HG03469 (cell line): Measurements from ENCODE around the gene CROCC.
"Not testable (repeated sequence)": the region's sequence is repeated elsewhere in the genome, so short reads cannot be mapped to it uniquely, and the experiment has no call there.

ENCODE experiments used
- ATAC-seq: cut with Tn5 transposase; IDR thresholded peaks from one replicate; pipeline ENCODE4 v1.9.1; 2021; ENCODE audit warnings: mild to moderate bottlenecking, moderate library complexity, moderate number of reproducible peaks; ENCODE audit not compliant: unreplicated experiment

CROCC gene

DNA sequence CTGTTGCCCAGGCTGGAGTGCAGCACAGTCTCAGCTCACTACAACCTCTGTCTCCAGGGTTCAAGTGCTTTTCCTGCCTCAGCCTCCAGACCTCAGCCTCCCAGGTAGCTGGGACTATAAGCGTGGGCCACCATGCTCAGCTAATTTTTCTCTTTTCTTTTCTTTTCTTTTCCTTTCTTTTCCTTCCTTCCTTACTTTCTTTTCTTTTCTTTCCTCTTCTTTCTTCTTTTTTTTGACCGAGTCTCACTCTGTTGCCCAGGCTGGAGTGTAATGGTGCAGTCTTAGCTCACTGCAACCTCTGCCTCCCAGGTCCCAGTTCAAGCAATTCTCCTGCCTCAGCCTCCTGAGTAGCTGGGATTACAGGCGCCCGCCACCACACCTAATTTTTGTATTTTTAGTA lies 42.4 kb downstream of the CROCC start:
- not testable (repeated sequence) for ATAC-seq

DNA sequence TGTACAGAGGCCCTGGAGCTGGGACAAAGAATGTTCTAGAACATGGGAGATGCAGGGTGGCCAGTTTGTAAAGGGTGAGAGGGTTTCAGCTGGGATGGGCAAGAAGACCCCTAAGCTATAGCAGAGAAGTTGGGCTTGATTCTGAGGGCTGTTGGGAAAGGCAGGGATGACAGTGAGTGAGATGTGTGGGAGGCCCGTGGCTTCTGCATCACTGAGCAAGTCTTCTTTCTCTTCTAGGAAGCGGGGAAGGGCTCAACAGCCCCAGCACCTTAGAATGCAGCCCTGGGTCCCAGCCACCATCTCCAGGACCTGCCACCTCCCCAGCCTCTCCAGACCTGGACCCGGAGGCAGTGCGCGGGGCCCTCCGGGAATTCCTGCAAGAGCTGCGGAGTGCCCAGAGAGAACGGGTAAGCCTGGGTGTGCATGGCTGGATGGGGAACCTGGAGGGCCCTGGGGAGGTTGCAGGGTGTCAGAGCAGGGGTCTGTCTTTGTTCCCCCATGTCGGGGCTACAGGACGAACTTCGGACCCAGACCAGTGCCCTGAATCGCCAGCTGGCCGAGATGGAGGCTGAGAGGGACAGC lies 43.8 kb downstream of the CROCC start:
- no peak for ATAC-seq

DNA sequence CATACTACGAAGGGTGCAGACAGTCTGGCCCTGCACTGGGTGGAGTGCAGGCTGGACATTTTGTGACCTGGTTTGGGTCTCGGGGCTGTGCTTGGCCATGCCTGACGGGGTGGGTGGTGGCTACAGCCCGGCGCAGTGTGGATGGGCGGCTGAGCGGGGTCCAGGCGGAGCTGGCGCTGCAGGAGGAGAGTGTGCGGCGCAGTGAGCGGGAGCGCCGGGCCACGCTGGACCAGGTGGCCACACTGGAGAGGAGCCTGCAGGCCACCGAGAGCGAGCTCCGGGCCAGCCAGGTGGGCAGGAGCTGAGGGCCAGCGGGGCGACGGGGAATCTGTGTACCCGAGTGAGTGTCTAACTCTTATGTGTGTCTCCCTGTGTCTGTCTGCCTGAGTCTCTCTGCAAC lies 44.6 kb downstream of the CROCC start:
- no peak for ATAC-seq

DNA sequence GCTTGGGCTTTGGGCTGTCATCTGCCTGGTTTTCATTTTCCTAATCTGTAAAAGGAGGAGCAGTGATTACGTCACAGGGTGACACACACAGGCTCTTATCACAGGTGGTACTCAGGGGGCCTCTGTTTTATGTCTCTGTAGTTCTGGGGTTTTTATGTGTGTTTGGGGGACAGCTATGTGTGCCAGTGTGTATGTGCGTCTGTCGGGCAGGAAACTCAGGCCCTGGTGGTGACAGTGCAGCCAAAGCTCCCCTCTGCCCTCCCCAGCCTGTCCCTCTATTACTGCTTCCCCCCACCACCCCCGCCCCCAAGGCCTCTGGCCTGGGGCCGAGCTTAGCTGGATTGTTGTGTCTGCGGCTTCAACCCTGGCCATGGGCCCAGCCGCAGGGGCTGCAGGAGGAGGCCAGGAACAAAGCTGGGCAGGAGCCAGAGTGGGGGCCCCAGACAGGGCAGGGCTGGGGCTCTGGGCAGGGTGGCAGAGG lies 45.4 kb downstream of the CROCC start:
- no peak for ATAC-seq

DNA sequence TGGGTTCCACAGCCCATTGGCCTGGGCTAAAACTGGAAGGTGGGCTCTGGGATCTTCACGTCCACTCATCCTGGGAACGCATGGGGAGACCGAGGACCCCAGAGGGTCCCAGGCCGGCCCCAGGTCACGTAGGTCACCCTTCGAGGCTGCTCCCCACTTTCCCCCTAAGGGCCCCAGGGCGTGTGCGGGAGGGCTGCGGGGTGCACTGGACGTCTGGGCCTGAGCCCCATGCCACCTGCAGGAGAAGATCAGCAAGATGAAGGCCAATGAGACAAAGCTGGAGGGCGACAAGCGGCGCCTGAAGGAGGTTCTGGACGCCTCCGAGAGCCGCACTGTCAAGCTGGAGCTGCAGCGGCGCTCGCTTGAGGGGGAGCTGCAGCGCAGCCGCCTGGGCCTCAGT lies 46.2 kb downstream of the CROCC start:
- ATAC-seq, result no peak

DNA sequence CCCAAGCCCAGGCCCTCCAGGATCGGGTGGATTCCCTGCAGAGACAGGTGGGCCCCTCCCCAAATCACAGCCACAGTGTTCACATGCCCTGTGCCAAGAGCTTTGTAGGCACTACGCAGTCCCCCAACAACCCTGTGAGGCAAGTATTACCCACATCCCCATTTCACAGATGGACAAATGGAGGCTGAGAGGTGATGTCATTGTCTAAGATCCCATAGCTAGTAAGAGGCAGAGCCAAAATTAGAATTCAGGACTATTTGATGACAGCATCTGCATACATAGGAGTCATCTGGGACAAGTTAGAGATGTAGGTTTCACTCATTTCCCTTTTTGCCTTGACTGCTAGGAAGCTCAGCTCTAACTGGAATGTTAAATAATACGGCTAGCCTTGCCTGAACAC lies 46.6 kb downstream of the CROCC start:
- ATAC-seq, result no peak

DNA sequence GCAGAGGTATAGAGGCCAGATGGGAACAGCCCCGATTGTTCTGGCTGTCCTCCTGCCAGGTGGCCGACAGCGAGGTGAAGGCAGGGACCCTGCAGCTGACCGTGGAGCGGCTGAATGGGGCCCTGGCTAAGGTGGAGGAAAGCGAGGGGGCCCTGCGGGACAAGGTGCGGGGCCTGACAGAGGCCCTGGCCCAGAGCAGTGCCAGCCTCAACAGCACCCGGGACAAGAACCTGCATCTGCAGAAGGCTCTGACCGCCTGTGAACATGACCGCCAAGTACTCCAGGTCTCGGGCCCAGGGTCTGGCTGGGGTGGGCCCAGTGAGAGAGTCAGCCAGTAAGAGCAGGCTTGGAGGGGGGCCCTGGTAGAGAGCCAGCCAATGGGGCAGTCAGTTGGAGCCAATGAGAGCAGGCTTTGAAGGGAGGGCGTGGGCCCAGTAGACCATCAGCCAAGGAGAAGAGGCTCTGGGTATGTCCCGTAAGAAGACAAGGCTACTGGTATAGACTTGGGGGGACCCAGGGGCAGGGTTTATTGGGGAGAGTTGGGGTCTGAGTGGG lies 47.4 kb downstream of the CROCC start:
- no peak for ATAC-seq

DNA sequence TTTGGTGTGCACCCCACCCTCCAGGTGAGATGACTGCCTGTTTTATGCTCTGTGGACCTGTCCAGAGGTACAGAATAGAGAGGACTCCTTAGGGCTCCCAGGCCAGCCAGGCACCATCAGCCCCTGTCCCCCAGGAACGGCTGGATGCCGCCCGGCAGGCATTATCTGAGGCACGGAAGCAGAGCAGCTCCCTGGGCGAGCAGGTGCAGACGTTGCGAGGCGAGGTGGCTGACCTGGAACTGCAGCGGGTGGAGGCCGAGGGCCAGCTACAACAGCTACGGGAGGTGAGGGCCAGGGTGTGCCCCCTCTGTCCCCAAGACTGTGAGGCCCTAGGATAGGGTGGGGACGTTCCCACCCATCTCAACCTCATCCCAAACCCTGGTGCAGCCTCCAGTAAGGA lies 47.9 kb downstream of the CROCC start:
- ATAC-seq, result no peak

DNA sequence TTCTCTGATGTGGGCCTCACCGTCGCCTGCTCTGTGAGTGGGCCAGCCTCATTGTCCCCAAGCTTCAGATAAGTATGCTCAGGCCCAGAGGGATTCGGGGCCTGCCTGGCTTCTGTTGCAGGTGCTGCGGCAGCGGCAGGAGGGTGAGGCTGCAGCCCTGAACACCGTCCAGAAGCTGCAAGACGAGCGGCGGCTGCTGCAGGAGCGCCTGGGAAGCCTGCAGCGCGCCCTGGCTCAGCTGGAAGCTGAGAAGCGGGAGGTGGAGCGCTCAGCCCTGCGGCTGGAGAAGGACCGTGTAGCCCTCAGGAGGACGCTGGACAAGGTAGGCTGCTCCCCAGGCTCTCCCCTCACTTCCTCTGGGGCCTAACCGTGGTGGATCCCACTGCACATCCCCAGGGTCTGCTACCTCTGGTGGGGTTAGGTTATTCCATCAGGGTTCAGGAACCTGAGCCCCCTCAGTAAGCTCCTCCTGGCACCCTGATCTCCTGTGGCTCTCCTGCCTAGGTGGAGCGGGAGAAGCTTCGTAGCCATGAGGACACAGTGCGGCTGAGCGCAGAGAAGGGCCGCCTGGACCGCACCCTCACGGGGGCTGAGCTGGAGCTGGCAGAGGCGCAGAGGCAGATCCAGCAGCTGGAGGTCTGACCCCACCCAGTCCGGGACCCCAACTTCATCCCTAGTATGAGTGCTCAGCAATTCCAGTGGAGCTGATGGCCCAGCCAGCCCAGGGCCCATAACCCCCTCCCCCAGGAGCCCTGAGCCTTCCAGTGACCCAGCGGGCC lies 48.6 kb downstream of the CROCC start:
- ATAC-seq, result no peak

DNA sequence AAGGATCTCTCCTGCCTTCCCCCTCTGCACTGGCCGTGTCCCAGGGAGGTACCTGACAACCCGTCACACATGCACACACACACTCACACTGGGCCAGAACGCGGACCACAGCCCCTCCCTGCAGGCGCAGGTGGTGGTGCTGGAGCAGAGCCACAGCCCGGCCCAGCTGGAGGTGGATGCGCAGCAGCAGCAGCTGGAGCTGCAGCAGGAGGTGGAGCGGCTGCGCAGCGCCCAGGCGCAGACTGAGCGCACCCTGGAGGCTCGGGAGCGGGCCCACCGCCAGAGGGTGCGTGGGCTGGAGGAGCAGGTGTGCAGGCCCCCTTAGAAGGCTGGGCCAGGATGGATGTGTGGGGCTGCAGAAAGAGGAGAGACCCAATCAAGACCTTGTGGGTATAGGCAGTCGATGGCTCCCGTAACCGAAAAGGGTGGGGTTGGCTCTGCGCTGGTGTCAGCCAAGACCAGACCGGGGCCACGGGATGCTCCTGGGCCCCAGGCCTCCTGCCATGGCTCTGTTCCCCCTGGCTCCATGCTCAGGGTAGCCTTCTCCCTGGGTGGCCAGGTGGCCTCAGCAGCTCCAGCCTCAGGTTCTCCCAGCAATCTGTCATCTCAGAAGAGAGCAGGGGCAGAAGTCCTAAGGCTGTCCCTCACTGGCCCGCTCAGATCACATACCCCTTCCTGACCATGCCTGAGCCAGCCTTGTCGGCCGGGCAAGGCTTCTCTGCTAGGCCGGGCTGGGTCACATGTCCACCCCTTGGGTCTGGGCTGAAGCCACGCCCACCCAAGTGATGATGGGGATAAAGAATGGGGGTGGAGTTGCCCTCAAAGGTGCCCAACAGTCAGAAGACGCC lies 49.8 kb downstream of the CROCC start:
- no peak for ATAC-seq

DNA sequence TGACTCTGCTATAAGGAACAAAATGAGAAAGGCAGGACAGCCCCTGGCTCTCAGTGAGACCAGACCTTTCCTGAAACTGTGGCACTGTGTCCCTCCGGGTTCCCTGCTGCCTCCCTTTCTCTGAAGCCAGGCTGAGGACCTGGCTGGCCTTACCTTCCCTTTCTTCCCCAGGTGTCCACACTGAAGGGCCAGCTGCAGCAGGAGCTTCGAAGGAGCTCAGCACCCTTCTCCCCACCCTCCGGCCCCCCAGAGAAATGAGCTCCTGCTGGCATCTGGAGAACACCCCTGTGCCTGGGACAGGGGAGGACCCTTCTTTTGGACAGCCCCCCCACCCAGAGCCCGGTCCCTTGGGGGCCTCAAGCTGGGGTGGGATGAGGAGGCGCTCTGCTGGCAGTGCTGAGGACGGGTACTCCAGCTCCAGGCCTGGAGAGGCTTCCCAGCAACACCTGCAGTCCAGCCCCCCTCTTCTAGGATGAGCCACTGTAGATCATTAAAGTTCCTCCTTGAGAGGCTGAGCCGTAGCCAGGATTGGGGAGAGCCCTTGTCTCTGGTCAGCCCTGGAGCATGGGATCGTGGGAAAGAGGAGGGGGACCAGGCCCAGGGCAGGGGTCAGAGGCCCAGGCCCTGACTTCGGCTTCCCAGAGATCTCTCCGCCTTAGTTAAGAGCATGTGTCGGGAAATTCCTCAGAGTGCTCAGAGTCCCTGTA lies 50.6 kb downstream of the CROCC start:
- no peak for ATAC-seq

DNA sequence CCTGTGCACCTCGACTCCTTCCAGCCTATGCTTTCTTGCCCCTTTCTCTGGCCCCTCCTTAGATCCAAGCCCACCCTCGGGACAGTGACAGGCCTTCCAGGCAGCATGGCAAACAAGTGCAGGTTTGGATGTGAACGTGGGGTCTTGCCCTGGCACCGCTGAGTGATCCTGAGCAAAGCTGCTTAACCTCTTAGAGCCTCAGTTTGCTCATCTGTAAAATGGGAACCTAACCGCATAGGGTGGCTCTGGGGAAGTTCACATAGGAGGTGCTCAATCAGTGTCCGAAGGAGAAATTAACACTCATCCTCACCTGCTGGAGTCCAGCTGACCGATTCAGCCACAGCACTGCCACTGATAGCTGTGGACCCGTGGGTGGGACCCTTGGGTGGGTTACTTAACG lies 51.5 kb downstream of the CROCC start:
- no peak for ATAC-seq

DNA sequence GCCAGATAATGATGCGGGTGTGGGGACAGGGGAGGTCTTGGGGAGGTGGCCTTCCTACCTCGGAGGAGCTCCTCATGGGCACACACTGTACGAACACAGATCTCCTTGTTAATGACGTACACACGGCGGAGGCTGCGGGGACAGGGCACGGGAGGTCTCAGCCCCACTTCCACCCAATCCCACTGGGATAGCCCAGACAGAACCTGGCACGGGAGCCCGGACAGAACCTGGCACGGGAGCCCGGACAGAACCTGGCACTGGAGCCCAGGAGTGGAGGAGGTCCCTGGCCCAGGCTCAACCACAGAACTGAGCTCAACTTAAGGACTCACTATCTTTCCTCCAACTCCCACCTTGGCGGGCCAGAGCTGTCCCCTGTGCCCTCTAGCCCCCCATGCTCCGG lies 53.5 kb downstream of the CROCC start:
- no peak for ATAC-seq

DNA sequence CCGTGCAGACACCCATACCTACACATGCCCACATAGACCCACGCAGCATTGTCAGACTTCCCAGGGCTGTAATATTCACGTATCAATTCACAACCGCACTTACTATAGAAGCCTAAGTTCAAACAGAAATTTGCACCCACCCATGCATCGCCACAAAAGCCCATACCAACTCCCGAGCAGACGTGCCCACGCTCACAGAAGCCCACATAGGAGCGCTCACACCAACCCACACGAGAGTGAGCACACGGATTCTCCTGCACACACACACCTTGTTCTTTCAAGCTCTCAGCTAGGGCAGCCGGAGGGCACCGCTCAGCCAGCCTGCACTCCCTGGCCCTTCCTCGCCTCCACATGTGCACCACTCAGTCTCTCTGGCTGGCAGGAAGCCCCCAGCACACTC lies 54.1 kb downstream of the CROCC start:
- no peak for ATAC-seq

DNA sequence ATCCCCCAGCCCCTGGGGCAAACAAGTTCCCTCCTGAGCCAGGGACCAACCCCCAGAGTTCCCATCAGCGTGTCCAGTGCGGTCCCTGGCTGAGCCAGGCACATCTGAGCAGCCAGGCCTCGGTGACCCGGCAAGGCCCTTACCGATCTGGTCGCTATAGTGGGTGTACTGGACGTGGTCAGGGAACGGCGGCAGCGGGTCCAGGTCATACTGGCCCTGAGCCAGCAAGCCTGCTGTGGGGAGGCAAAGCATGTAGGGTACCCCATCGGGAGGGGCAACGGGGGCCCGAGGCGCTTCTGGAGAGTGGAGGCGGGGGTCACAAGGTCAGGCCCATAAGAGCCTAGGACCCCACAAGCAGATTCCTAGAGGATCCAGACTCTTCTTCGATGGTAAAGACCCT lies 55.2 kb downstream of the CROCC start:
- no peak for ATAC-seq

DNA sequence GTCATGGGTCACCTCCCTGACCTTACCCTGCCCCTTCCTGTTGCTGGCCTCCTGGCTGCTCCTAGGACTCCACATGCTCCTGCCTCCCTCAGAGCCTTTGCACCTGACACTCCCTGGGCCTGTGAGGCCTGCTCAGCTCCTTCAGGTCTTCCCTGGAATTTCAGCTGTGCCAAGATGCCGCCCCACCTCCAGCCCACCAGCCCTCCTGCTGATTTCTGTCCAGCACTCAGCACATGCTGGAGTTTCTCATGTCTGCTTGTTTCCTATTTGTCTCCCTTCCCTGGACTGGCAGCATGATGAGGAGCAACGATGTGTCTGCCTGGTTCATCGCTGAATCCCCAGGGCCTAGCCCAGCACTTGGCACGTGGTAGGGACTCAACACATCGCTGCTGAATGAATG lies 55.6 kb downstream of the CROCC start:
- ATAC-seq, result no peak

DNA sequence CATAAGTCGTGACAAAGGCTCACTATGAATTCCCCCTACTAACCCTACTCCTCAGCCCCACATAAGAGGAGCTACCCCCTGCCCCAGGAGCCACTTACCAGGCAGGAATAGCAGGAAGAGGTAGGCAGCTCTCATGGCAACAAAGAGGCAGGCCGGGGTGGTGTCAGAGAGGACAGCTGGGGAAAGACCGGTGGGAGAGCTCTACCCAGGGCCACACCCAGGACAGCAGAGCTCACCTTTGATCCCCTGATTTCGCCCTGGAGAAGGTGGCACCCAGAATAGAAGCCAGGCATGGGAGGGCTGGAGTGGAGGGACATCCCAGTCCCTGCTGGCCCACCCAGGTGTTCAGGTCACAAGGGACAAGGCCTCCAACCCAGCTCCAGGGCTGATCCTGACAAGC lies 56.4 kb downstream of the CROCC start:
- ATAC-seq, result no peak

DNA sequence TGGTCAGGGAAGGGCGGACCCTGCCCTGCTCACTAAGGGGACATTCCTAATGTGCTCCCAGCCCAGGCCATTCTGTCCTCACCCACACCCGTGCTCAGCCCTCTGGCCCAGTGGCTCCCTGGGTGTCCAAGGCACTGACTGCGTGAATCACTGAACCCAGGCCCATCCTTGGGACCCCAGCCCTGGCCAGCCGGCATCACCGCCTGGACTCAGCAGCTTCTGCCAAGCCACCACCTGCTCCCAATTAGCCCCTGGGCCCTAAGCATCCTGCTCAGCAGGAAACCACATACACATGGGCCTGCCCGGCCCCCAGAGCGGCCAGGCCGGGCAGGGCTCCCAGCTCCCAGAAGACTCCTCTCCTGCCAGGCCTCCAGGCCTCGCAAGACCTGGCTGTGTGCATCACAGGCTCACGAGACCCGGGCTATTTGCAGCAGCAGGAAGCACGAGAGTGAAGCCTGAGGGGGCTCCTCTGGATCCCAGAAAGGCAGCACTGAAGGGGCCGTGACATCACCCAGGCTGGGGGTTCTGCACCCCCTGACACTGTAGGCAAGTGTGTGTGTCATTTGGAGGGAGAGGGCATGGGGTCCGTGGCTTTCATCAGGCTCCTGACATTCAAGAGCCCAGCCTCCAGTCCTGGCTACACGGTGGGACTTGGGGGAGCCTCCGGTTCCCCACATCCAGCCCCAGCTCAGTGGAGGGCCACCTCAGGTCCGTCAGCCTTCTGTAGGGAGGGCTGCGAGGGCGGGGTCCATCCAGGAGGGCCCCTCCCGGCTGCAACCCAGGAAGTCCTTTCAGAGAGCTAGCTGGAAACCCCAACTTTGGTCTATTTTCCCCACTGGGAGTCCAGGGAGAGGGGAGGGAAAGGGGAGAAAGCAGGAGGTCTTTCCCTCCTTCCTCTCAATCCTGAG lies 57.1 kb downstream of the CROCC start:
- no peak for ATAC-seq

DNA sequence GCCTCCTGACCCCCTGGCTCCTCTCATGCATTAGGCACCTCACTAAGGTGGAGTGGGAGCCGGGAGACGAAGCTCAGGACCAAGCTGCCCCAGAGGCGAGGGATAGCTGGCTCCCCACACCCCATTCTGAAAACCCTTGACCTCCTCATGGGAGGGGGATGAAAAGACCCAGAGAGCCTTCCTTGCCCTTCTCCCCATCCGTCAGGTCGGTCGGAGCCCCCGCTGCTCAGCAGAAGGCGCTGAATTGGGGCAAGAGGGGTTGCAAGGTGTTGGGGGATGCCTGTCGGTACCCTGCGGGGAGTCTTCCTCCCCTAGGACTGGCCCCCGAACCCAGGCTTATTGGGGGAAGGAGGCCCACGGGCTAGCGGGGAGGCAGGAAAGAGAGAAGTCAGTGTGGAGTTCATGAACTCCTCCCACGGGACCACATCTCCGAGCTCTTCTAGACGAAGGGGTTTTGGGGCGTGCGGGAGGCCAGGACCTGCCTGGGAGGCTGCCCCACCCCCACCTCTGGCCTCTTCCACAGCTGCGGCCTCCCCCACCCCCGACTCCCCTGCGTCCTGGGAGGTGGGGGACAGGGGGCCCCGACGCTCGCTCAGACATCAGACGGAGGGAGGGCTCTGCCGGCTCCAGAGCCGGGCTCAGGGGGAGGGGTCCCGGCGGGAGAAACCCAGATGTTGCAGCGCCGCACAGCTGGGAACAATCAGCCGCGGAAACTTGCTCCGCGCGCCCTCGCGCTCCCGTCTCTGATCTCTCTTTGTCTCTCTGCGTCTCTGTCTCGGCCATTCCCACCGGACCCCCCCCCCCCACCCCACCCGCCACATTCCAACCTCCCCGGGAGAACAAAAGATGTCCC lies 58.0 kb downstream of the CROCC start:
- no peak for ATAC-seq
